Measurements from ENCODE around the gene BRD8.

Gene BRD8

DNA sequence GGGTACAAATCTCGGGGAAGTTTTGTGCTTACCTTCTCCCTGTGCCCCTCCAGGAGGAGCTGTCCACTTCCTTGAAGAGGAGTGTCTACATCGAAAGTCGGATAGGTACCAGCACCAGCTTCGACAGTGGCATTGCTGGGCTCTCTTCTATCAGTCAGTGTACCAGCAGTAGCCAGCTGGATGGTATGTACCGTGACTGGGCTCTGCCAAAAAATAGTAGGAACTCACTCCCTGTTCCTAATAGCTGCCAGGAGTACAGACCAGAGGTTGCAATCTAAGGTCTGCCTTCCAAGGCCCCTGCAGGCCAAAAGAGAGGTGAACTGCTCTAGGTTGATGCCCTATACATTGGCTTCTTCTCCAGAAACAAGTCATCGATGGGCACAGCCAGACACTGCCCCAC lies 4.4 kb upstream of the BRD8 start:
- Histone ChIP-seq H4K12ac (ENCODE audit: low read depth, low read length) (no peak overlapping the region), H2AFZ (ENCODE audit: insufficient read depth, low read length, poor library complexity) (no peak overlapping the region), H3K79me2 (ENCODE audit: control insufficient read depth, insufficient read depth, low read length, poor library complexity) (peaks cover 3% of the 10 kb centered on the region), H2BK12ac (ENCODE audit: low read length) (no peak overlapping the region), H2AK5ac (ENCODE audit: low read length) (no peak overlapping the region), H3K14ac (ENCODE audit: low read length) (no peak overlapping the region), H3K27ac (ENCODE audit: low read depth, low read length) (no peak overlapping the region), H3K4me3 (ENCODE audit: low read depth, low read length) (no peak overlapping the region), H3K4ac (ENCODE audit: low read depth, low read length) (no peak overlapping the region), H3K27me3 (ENCODE audit: insufficient read depth, low read length) (no peaks in the 10 kb centered on the region), H3K4me2 (ENCODE audit: low read length) (no peak overlapping the region), H3K36me3 (ENCODE audit: control insufficient read depth in 1 of 2, insufficient read depth in 2 of 2, low read length in 2 of 2) (peaks cover 34 to 52% of the 10 kb centered on the region in 2 experiments), H4K8ac (ENCODE audit: low read depth, low read length) (no peak overlapping the region), H3K79me1 (ENCODE audit: low read length) (peaks cover 1% of the 10 kb centered on the region), H3K4me1 (ENCODE audit: control insufficient read depth in 1 of 2, insufficient read depth in 2 of 2, low read length in 2 of 2) (no peaks in the 10 kb centered on the region), H3K9me3 (ENCODE audit: insufficient read depth, low read depth, low read length) (no peaks in the 10 kb centered on the region), H4K91ac (ENCODE audit: low read depth, low read length) (no peak overlapping the region), H2BK120ac (ENCODE audit: insufficient read depth, low read length, poor library complexity) (no peak overlapping the region), H3K9ac (ENCODE audit: low read length) (no peak overlapping the region), H3K23ac (ENCODE audit: low read length) (no peak overlapping the region), H2BK5ac (ENCODE audit: low read depth, low read length, poor library complexity) (no peak overlapping the region), H3K18ac (ENCODE audit: low read length) (no peak overlapping the region)
- no CpG with 5 or more reads among the region's 6 CpGs for WGBS (ENCODE audit: extremely low coverage, insufficient coverage, insufficient read length)
- DNase-seq = no peak

DNA sequence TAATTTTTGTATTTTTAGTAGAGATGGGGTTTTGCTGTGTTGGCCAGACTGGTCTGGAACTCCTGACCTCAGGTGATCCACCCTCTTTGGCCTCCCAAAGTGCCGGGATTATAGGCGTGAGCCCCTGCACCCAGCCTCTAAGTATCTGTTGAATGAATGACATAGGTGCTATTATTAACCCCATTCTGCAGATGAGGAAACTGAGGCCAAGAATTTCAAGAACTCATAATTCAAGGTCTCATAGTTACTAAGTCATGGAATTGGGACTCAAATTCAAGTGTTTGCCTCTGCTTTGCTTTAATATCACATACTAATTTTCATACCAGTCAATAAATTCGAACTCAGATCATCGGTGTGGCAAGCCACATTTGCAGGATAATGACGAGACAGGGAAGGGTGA lies 2.4 kb upstream of the BRD8 start:
- Histone ChIP-seq H3K14ac (ENCODE audit: low read length) (no peak overlapping the region), H4K8ac (ENCODE audit: low read depth, low read length) (no peak overlapping the region), H2BK12ac (ENCODE audit: low read length) (no peak overlapping the region), H3K9ac (ENCODE audit: low read length) (no peak overlapping the region), H3K23ac (ENCODE audit: low read length) (no peak overlapping the region), H3K4ac (ENCODE audit: low read depth, low read length) (no peak overlapping the region), H3K27me3 (ENCODE audit: insufficient read depth, low read length) (no peaks in the 10 kb centered on the region), H3K4me3 (ENCODE audit: low read depth, low read length) (no peak overlapping the region), H2AK5ac (ENCODE audit: low read length) (no peak overlapping the region), H2BK120ac (ENCODE audit: insufficient read depth, low read length, poor library complexity) (no peak overlapping the region), H3K4me2 (ENCODE audit: low read length) (no peak overlapping the region), H3K79me2 (ENCODE audit: control insufficient read depth, insufficient read depth, low read length, poor library complexity) (peaks cover 3% of the 10 kb centered on the region), H3K27ac (ENCODE audit: low read depth, low read length) (no peak overlapping the region), H3K79me1 (ENCODE audit: low read length) (peaks cover 1% of the 10 kb centered on the region), H3K9me3 (ENCODE audit: insufficient read depth, low read depth, low read length) (no peaks in the 10 kb centered on the region), H2BK5ac (ENCODE audit: low read depth, low read length, poor library complexity) (no peak overlapping the region), H3K4me1 (ENCODE audit: control insufficient read depth in 1 of 2, insufficient read depth in 2 of 2, low read length in 2 of 2) (no peaks in the 10 kb centered on the region), H2AFZ (ENCODE audit: insufficient read depth, low read length, poor library complexity) (no peak overlapping the region), H3K18ac (ENCODE audit: low read length) (no peak overlapping the region), H4K12ac (ENCODE audit: low read depth, low read length) (no peak overlapping the region), H3K36me3 (ENCODE audit: control insufficient read depth in 1 of 2, insufficient read depth in 2 of 2, low read length in 2 of 2) (peaks cover 31 to 46% of the 10 kb centered on the region in 2 experiments), H4K91ac (ENCODE audit: low read depth, low read length) (no peak overlapping the region)
- no CpG with 5 or more reads among the region's 5 CpGs for WGBS (ENCODE audit: extremely low coverage, insufficient coverage, insufficient read length)
- no peak for DNase-seq

DNA sequence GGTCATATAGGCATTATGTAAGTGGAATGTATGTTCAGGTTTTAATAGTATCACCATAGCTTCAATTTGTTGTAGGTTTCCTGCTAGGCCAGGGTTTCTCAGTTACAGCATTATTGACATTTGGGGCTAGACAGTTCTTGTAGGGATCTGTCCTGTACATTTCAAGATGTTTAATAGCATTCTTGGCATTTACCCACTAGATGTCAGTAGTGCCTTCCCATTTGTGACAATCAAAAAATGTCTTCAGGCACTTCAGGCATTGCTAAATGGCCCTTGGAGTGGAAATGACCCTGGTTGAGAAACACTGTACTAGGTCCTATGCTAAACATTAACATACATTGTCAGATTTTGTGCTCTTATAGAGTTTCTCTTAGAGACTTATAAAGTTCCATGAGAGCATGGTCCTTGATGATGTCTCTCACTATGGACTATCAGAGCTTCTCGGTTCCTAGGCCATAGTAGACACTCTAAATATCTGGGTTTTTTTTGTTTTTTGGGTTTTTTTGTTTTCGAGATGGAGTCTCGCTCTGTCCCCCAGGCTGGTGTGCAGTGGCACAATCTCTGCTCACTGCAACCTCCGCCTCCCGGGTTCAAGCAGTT lies 1.9 kb upstream of the BRD8 start:
- Histone ChIP-seq H3K23ac (ENCODE audit: low read length) (no peak overlapping the region), H3K4ac (ENCODE audit: low read depth, low read length) (no peak overlapping the region), H3K9ac (ENCODE audit: low read length) (no peak overlapping the region), H3K27me3 (ENCODE audit: insufficient read depth, low read length) (no peaks in the 10 kb centered on the region), H2BK120ac (ENCODE audit: insufficient read depth, low read length, poor library complexity) (no peak overlapping the region), H2BK12ac (ENCODE audit: low read length) (no peak overlapping the region), H3K4me2 (ENCODE audit: low read length) (peak overlapping the region; percentile 49), H4K91ac (ENCODE audit: low read depth, low read length) (no peak overlapping the region), H3K27ac (ENCODE audit: low read depth, low read length) (no peak overlapping the region), H4K12ac (ENCODE audit: low read depth, low read length) (no peak overlapping the region), H3K18ac (ENCODE audit: low read length) (no peak overlapping the region), H3K36me3 (ENCODE audit: control insufficient read depth in 1 of 2, insufficient read depth in 2 of 2, low read length in 2 of 2) (peaks cover 30 to 42% of the 10 kb centered on the region in 2 experiments), H3K79me2 (ENCODE audit: control insufficient read depth, insufficient read depth, low read length, poor library complexity) (peaks cover 3% of the 10 kb centered on the region), H3K79me1 (ENCODE audit: low read length) (peaks cover 1% of the 10 kb centered on the region), H3K9me3 (ENCODE audit: insufficient read depth, low read depth, low read length) (no peaks in the 10 kb centered on the region), H2AFZ (ENCODE audit: insufficient read depth, low read length, poor library complexity) (no peak overlapping the region), H3K4me1 (ENCODE audit: control insufficient read depth in 1 of 2, insufficient read depth in 2 of 2, low read length in 2 of 2) (no peaks in the 10 kb centered on the region), H3K4me3 (ENCODE audit: low read depth, low read length) (no peak overlapping the region), H2AK5ac (ENCODE audit: low read length) (no peak overlapping the region), H4K8ac (ENCODE audit: low read depth, low read length) (no peak overlapping the region), H3K14ac (ENCODE audit: low read length) (no peak overlapping the region), H2BK5ac (ENCODE audit: low read depth, low read length, poor library complexity) (no peak overlapping the region)
- no CpG with 5 or more reads among the region's 5 CpGs for whole genome bisulfite sequencing (ENCODE audit: extremely low coverage, insufficient coverage, insufficient read length)
- peak; percentile 53 to 62 for DNase-seq

DNA sequence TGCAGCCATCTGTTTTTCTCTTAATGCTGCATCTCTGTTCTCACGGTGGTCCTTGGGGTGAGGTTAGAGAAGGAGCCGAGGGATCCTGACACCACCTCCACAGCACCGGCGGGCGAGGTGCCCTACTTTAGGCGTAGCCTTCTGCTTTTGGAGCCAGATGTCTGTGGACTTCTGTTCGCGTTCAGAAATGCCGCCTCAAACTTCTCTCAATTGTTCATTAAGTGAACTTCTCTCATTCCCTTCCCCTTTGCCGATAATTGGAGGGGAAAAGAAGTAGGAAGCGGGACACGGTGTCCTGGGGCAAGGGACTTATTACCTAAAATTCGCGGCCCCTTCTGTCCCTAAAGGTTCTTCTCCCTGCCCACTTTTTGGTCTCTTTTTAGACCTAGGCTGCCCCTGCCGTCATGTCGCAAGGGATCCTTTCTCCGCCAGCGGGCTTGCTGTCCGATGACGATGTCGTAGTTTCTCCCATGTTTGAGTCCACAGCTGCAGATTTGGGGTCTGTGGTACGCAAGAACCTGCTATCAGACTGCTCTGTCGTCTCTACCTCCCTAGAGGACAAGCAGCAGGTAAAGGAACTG lies 937 bp upstream of the BRD8 start:
- H3K36me3 ChIP-seq (ENCODE audit: control insufficient read depth in 1 of 2, insufficient read depth in 2 of 2, low read length in 2 of 2) = peaks cover 26 to 39% of the 10 kb centered on the region in 2 experiments
- no peaks in the 10 kb centered on the region for H3K27me3 ChIP-seq (ENCODE audit: insufficient read depth, low read length)
- H3K18ac ChIP-seq (ENCODE audit: low read length) = peak overlapping the region; percentile 42
- peak overlapping the region; percentile 71 for H3K4me3 ChIP-seq (ENCODE audit: low read depth, low read length)
- no CpG with 5 or more reads among the region's 23 CpGs for WGBS (ENCODE audit: extremely low coverage, insufficient coverage, insufficient read length)
- H3K4me2 ChIP-seq (ENCODE audit: low read length) = peak overlapping the region; percentile 68
- H3K9ac ChIP-seq (ENCODE audit: low read length) = peak overlapping the region; percentile 61
- H2AK5ac ChIP-seq (ENCODE audit: low read length) = no peak overlapping the region
- H4K12ac ChIP-seq (ENCODE audit: low read depth, low read length) = no peak overlapping the region
- H3K79me1 ChIP-seq (ENCODE audit: low read length) = peaks cover 1% of the 10 kb centered on the region
- peak overlapping the region; percentile 54 for H3K14ac ChIP-seq (ENCODE audit: low read length)
- no peaks in the 10 kb centered on the region for H3K4me1 ChIP-seq (ENCODE audit: control insufficient read depth in 1 of 2, insufficient read depth in 2 of 2, low read length in 2 of 2)
- peak overlapping the region; percentile 30 for H4K8ac ChIP-seq (ENCODE audit: low read depth, low read length)
- H2AFZ ChIP-seq (ENCODE audit: insufficient read depth, low read length, poor library complexity) = peak overlapping the region; percentile 49
- H2BK120ac ChIP-seq (ENCODE audit: insufficient read depth, low read length, poor library complexity) = no peak overlapping the region
- DNase-seq = no peak
- peak overlapping the region; percentile 52 for H3K4ac ChIP-seq (ENCODE audit: low read depth, low read length)
- H3K27ac ChIP-seq (ENCODE audit: low read depth, low read length) = no peak overlapping the region
- H2BK12ac ChIP-seq (ENCODE audit: low read length) = no peak overlapping the region
- no peak overlapping the region for H2BK5ac ChIP-seq (ENCODE audit: low read depth, low read length, poor library complexity)
- H4K91ac ChIP-seq (ENCODE audit: low read depth, low read length) = no peak overlapping the region
- peaks cover 3% of the 10 kb centered on the region for H3K79me2 ChIP-seq (ENCODE audit: control insufficient read depth, insufficient read depth, low read length, poor library complexity)
- H3K23ac ChIP-seq (ENCODE audit: low read length) = no peak overlapping the region
- H3K9me3 ChIP-seq (ENCODE audit: insufficient read depth, low read depth, low read length) = no peaks in the 10 kb centered on the region

Data from trophoblast cell (in vitro differentiated cells and primary cell).